Keratinocyte (primary cell): Measurements from ENCODE around the gene SYF2. TPM values are rescaled to one million over a fixed set of nuclear protein-coding genes. Genes with fewer than 3 reads are reported as not detected.

ENCODE experiments used
- DNase-seq: peaks from one replicate; pipeline ENCODE4 v3.0.0-alpha.2; 2011; ENCODE audit warnings: low read depth, missing footprints, low spot score
- FAIRE-seq: peaks from 2 replicates; lab custom pipeline; 2011; peaks lifted over from hg19 to GRCh38; lab: Jason Lieb, UNC
- H2AFZ ChIP-seq: 2 replicates; pipeline ENCODE4 v1.6.0; 2012; ENCODE audit warnings: low read length, control low read depth, inconsistent platforms; ENCODE audit not compliant: control insufficient read depth
- H3K27ac ChIP-seq: 2 replicates; pipeline ENCODE4 v1.5.1; 2011; ENCODE audit warnings: low read length; ENCODE audit not compliant: control insufficient read depth, insufficient read depth
- H3K27me3 ChIP-seq: 3 replicates; pipeline ENCODE4 v1.6.0; 2011; ENCODE audit warnings: low read length; ENCODE audit not compliant: control insufficient read depth, insufficient read depth; ENCODE audit errors: extremely low read depth
- H3K36me3 ChIP-seq, 2 experiments: 2 replicates in 1 of 2; 3 replicates in 1 of 2; pipeline ENCODE4 v1.5.1; 2011; ENCODE audit warnings: low read length in 2 of 2, mild to moderate bottlenecking in 1 of 2; ENCODE audit not compliant: control insufficient read depth in 2 of 2, insufficient read depth in 2 of 2; ENCODE audit errors: extremely low read depth in 1 of 2
- H3K4me1 ChIP-seq: 3 replicates; pipeline ENCODE4 v1.5.1; 2011; ENCODE audit warnings: low read length; ENCODE audit not compliant: control insufficient read depth, insufficient read depth; ENCODE audit errors: extremely low read depth
- H3K4me2 ChIP-seq: 3 replicates; pipeline ENCODE4 v1.6.0; 2011; ENCODE audit warnings: low read depth, low read length; ENCODE audit not compliant: control insufficient read depth, insufficient read depth; ENCODE audit errors: extremely low read depth
- H3K4me3 ChIP-seq, 3 experiments: fragments of 200-600 bp in 1 of 3; sonication (generic) in 1 of 3; 2 replicates in 2 of 3; 3 replicates in 1 of 3; pipeline ENCODE4 v1.5.1; 2011 to 2016; ENCODE audit warnings: low read length in 3 of 3, mild to moderate bottlenecking in 3 of 3, control low read depth in 2 of 3, inconsistent platforms in 1 of 3, low read depth in 1 of 3, mixed read lengths in 1 of 3, mixed run types in 1 of 3, moderate library complexity in 1 of 3; ENCODE audit not compliant: control insufficient read depth in 2 of 3, insufficient read depth in 2 of 3; ENCODE audit errors: extremely low read depth in 1 of 3
- H3K79me2 ChIP-seq: 2 replicates; pipeline ENCODE4 v1.6.0; 2012; ENCODE audit warnings: low read length; ENCODE audit not compliant: control insufficient read depth, insufficient read depth
- H3K9ac ChIP-seq: 3 replicates; pipeline ENCODE4 v1.6.0; 2011; ENCODE audit warnings: low read length; ENCODE audit not compliant: control insufficient read depth, insufficient read depth; ENCODE audit errors: extremely low read depth
- H3K9me1 ChIP-seq: 3 replicates; pipeline ENCODE4 v1.6.0; 2011; ENCODE audit warnings: low read length; ENCODE audit not compliant: control insufficient read depth, insufficient read depth; ENCODE audit errors: extremely low read depth
- H3K9me3 ChIP-seq: 2 replicates; pipeline ENCODE4 v1.5.1; 2012; ENCODE audit warnings: low read depth, low read length; ENCODE audit not compliant: control insufficient read depth
- H4K20me1 ChIP-seq: 3 replicates; pipeline ENCODE4 v1.6.0; 2011; ENCODE audit warnings: low read length; ENCODE audit not compliant: control insufficient read depth, insufficient read depth; ENCODE audit errors: extremely low read depth
- EZH2 ChIP-seq: IDR thresholded peaks from one replicate; pipeline ENCODE4 v1.6.1; 2012; ENCODE audit warnings: inconsistent platforms, mild to moderate bottlenecking, low read length, moderate library complexity
- dilution Hi-C: fragments of 300-500 bp; cut with MboI; formaldehyde crosslinking; loops from one replicate; pipeline ENCODE4 v1.7.0; 2020; ENCODE audit warnings: low sequenced_read_pairs; ENCODE audit not compliant: extremely low pct_ligation_motif_present
- polyA plus RNA-seq, 5 experiments: library from polyadenylated mRNA; depleted of rRNA in 3 of 5; stranded (reverse) in 3 of 5; stranded (forward) in 1 of 5; unstranded in 1 of 5; fragments of >200 nt; gene quantifications; 1 replicate in 1 of 5; 2 replicates in 3 of 5; 3 replicates in 1 of 5; pipeline versions ENCODE4 v1.2.1 to v1.2.3, GENCODE V29; 2011 to 2012; ENCODE audit warnings: missing spikeins in 2 of 5, low read depth in 1 of 5, low replicate concordance in 1 of 5
- TF ChIP-seq, protein P1 (sequence below), 3 experiments: IDR thresholded peaks in 1 of 3; conservative IDR thresholded peaks in 1 of 3; optimal IDR thresholded peaks in 1 of 3; 2 replicates in 2 of 3; 3 replicates in 1 of 3; pipeline versions ENCODE3 to v1.5.1; 2011; ENCODE audit warnings: low read length in 3 of 3, mild to moderate bottlenecking in 3 of 3, moderate library complexity in 2 of 3, control low read depth in 1 of 3, inconsistent platforms in 1 of 3; ENCODE audit not compliant: insufficient read depth in 2 of 3; ENCODE audit errors: extremely low read depth in 1 of 3

Gene SYF2
- polyA plus RNA-seq, 1 donor (not counting 4 experiments of a cell fraction or from before 2014, with no cell fraction given), result 31.8 TPM

DNA sequence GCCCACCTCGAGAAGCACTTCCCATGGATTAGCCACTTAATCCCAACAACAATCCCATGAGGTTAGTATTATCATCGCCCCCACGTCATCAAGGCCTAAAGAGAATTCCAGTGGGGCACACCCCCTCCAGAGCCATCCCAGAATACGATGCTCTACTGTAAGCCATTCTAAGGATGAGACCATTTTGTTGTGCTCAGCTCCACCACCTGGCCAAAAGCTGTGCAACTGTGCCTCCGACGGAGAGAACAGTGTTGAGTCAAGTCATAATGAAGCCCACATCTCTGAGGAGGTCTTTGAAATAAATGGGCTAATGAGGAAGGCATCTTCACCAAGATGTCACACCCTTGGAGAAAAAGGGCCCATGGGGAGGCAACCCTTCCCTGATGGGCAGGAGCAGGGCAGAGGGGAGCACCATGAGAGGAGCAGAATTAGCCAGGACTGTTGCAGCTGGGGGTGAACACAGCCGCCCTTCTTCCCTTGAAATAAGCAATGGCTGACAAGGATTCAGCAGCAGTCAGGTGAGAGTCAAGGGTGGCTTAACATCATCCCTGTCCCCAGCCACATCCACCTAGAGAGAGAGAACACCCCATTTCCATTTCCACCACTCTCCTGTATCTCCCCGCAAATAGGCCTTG is 14.6 kb downstream of the SYF2 start:
- Histone ChIP-seq H3K9me1 (no peaks in the 10 kb centered on the region), H3K9ac (no peak overlapping the region), H3K27me3 (no peaks in the 10 kb centered on the region), H3K4me2 (no peak overlapping the region), H2AFZ (no peak overlapping the region), H3K4me1 (no peaks in the 10 kb centered on the region), H3K4me3 (no peak overlapping the region), H3K9me3 (no peaks in the 10 kb centered on the region), H4K20me1 (no peaks in the 10 kb centered on the region), H3K36me3 (peaks cover 7 to 12% of the 10 kb centered on the region in 2 experiments), H3K79me2 (no peaks in the 10 kb centered on the region), H3K27ac (no peak overlapping the region)
- no peak for TF ChIP-seq EZH2
- TF ChIP-seq, protein P1, sequence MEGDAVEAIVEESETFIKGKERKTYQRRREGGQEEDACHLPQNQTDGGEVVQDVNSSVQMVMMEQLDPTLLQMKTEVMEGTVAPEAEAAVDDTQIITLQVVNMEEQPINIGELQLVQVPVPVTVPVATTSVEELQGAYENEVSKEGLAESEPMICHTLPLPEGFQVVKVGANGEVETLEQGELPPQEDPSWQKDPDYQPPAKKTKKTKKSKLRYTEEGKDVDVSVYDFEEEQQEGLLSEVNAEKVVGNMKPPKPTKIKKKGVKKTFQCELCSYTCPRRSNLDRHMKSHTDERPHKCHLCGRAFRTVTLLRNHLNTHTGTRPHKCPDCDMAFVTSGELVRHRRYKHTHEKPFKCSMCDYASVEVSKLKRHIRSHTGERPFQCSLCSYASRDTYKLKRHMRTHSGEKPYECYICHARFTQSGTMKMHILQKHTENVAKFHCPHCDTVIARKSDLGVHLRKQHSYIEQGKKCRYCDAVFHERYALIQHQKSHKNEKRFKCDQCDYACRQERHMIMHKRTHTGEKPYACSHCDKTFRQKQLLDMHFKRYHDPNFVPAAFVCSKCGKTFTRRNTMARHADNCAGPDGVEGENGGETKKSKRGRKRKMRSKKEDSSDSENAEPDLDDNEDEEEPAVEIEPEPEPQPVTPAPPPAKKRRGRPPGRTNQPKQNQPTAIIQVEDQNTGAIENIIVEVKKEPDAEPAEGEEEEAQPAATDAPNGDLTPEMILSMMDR (optimal IDR thresholded peaks at IDR 0.05 in 1 of 3, IDR thresholded peaks at IDR 0.05 in 1 of 3, conservative IDR thresholded peaks at IDR 0.05 in 1 of 3; ENCODE audit: extremely low read depth in 1 of 3, insufficient read depth in 2 of 3, low read length in 3 of 3), result no peak
- dilution Hi-C loops, result loop anchor here (25.0 kb wide), 1 partner anchor 280 kb away; the partner anchor contains the start of gene RUNX3
- FAIRE-seq (no peak), DNase-seq (no peak)

- no peak for TF ChIP-seq EZH2
- TF ChIP-seq, protein P1 (optimal IDR thresholded peaks at IDR 0.05 in 1 of 3, IDR thresholded peaks at IDR 0.05 in 1 of 3, conservative IDR thresholded peaks at IDR 0.05 in 1 of 3; ENCODE audit: extremely low read depth in 1 of 3, insufficient read depth in 2 of 3, low read length in 3 of 3), result no peak
- H3K27ac ChIP-seq, result no peak overlapping the region
- no peaks in the 10 kb centered on the region for H3K4me1 ChIP-seq
- H3K4me2 ChIP-seq, result no peak overlapping the region
- no peak for FAIRE-seq
- dilution Hi-C loops, result loop anchor here (25.0 kb wide), 1 partner anchor 280 kb away; the partner anchor contains the start of gene RUNX3
- no peaks in the 10 kb centered on the region for H3K79me2 ChIP-seq
- no peaks in the 10 kb centered on the region for H4K20me1 ChIP-seq
- no peaks in the 10 kb centered on the region for H3K27me3 ChIP-seq
- no peaks in the 10 kb centered on the region for H3K9me3 ChIP-seq
- H3K9me1 ChIP-seq, result no peaks in the 10 kb centered on the region
- H3K9ac ChIP-seq, result no peak overlapping the region
- no peak overlapping the region for H3K4me3 ChIP-seq
- DNase-seq, result no peak
- H2AFZ ChIP-seq, result no peak overlapping the region
- H3K36me3 ChIP-seq, result peaks cover 5 to 12% of the 10 kb centered on the region in 2 experiments
These were observed 15.3 kb downstream of the SYF2 start for GRCh38 chr1:25217015-25217414.
